Left kidney (tissue), 2 donors: ENCODE measurements around the gene BRWD1. TPM values are rescaled to one million over a fixed set of nuclear protein-coding genes. Genes with fewer than 3 reads are reported as not detected.
A peak's percentile ranks its signal among the peaks of the same experiment; 100 is the strongest.

Experiments used
- DNase-seq: peaks from one replicate; pipeline ENCODE4 v3.0.0-alpha.2; 2013
- polyA plus RNA-seq: library from polyadenylated mRNA; unstranded; fragments of 120-200 nt; gene quantifications from one replicate; pipeline ENCODE4 v1.2.1, GENCODE V29; 2013; ENCODE audit not compliant: insufficient read length

BRWD1 gene
- polyA plus RNA-seq, 1 donor = 57.8 TPM

DNA sequence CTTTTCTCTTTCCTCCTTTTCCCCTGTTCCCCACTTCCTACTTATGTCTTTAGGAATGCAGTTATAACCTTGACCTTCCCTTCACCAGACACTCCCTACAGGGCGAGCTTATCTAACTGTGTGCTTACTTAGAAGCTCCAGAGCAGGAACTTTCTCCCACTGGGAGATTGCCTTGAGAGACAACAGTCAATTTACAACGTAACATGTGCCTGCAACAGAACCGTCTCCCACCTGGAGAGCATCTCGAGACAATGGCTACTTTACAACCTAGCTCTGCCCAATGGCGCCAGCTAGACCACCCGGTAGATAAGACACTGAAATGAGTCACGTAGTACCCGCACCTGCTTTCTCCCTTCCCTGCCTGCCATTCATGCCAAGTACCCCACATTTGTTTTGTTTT, 18.7 kb upstream of the BRWD1 start:
- no peak for DNase-seq

GRCh38 chr21:39330001-39330400, 16.6 kb upstream of the BRWD1 start:
- DNase-seq = no peak

- DNase-seq = no peak
These were observed 14.3 kb upstream of the BRWD1 start for GRCh38 chr21:39327727-39328126.

- no peak for DNase-seq
These were observed 13.3 kb upstream of the BRWD1 start for GRCh38 chr21:39326607-39327307.

- no peak for DNase-seq
These were observed 12.0 kb upstream of the BRWD1 start for GRCh38 chr21:39325458-39325857.

- no peak for DNase-seq
These were observed 8.0 kb upstream of the BRWD1 start for GRCh38 chr21:39321424-39321823.

DNA sequence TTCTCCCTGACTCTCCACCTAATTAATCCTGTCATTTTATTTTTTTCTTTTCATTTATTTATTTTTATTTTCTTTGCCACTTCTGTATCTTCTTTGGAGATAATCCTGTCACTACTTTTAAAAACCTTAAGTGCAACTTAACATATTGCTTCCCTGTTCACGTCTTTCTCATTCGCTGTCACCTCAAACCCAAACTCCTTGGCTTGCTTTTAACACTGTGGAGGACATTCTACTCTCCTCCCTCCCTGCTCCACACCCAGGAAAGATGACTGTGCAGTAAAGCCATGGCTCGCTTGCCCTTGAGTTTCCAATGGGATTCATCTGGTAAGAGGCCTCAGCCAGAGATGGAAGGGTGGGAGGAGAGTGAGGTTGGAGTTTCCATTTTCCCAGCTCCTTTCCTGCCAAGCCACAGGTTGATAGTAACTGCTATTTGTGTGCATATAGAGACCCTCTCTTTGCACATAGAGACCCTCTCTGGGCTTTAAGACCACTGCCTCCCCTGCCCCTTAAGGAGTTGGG, 6.4 kb upstream of the BRWD1 start:
- no peak for DNase-seq

GRCh38 chr21:39319251-39319756, 5.9 kb upstream of the BRWD1 start:
- DNase-seq = no peak

DNA sequence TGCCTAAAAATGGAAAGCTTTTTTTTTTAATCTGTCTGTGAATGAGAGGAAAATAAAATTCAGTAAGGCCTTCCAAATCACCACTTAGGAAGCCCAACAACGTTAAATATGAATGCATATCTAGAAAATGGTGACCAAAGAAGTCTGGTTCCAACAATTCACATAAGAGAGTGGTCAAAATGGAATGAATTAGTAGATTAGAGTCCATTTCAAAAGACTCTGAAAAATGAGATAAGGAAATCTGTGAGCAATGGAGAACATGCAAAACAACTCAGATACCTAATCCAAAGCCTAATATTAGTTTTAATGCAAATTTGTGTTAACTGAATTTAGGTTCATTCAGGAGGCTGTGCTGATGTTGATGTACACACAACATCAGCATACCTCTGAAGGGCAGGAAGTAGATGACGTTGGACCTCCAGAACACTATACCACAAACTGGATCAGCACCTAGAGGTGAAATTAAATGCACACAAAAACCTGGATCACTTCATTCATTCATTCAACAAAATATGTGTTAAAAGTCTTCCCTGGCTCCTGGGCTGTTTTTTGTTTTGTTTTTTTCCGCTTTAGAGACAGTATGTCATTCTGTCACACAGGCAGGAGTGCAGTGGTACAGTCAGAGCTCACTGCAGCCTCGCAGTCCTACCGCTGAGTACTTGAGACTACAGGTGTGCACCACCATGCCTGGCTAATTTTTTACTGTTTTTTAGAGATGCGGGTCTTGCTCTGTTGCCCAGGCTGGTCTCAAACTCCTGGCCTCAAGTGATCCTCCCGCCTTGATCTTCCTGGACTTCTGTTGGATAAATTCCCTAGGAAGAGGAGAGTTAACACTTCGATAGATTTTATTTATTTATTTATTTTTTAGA, 4.9 kb upstream of the BRWD1 start:
- no peak for DNase-seq

DNA sequence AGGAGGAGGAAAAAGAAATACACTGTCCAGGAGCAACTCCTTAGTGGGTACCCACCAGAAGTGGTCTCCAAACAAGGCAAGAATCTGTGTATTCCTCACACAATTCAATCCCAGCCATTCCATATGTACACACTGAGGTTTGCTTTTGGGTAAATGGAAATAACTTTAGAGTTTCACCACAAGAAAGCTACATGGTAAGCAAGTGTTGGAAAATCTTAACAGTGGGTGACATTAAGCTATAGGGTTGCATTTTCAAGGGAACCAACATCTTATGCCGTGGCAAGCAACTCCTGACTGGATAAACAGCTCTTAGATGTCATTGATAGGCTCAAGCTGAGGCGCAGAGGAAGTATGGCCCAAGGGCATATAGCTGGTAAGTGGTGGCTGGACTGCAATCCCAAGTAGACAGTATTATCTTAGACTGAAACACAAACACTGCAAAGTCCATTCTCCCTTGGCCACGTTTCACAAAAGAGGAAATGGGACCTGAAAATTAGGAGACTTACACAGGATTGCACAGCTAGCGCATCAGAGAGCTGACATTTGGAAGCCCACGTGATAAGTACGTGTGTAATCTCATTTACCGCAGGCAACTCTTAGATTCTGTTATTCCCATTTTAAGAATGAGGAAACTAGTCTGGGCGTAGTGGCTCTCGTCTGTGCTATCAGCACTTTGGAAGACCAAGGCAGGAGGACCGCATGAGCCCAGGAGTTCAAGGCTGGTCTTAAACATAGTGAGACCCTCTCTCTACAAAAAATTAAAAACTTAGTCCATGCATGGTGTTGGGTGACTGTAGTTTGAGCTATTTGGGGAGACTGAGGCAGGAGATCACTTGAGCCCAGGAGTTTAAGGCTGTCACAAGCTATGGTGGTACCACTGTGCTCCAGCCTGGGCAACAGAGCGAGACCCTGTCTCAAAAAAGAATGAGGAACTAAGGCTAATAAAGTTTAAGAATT, 4.0 kb upstream of the BRWD1 start:
- no peak for DNase-seq

DNA sequence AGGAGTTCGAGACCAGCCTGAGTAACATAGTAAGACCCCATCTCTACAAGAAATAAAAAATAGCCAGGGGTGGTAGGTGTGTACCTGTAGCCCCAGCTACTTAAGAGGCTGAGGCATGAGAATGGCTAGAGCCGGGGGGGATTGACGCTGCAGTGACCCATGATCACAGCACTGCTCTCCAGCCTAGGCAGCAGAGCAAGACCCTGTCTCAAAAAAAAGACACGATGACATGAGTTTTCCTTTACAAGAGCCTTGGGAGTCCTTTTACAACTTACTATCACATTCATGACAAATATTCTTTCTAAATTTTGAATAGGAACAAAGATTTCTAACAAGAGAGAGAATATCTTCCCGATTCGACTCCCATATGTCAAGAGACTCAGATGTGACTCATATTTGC, 3.3 kb upstream of the BRWD1 start:
- DNase-seq = no peak

DNA sequence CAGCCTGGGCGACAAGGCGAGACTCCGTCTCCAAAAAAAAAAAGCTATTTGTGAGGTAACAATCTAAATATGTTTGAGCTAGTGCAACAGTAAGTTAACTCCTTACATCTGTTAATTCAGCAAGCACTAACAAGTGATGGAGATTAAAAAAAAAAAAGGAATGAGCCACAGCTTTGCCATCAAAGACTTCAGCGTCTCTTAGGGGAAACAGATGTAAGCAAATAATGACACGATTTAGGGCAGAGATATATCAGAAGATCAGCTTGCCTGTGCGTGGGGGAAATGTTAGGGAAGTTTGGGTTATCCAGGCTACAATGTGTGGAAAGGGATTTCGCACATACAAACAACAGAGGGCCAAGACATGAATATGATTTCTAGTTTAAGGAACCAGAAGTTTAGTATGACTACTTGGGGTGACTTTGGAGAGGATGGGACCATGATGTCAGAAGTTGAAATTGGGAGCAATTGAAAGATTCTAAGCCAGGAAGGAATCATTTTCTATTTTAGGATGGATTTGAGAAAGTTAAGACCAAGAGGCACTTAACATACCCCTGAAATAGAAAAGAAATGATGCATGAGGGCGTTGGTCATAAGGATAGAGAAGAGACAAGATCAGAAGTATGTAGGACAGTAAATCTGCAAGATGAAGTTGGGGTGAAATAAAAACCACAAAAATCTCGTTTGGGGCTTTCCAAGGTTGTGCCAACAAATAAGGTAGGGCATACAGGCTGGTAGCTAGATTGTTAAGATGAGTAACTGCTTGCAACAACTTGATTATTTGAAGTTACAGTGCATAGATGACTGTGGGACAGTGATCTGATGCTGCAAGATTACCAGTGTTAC, 2.4 kb upstream of the BRWD1 start:
- DNase-seq = no peak

DNA sequence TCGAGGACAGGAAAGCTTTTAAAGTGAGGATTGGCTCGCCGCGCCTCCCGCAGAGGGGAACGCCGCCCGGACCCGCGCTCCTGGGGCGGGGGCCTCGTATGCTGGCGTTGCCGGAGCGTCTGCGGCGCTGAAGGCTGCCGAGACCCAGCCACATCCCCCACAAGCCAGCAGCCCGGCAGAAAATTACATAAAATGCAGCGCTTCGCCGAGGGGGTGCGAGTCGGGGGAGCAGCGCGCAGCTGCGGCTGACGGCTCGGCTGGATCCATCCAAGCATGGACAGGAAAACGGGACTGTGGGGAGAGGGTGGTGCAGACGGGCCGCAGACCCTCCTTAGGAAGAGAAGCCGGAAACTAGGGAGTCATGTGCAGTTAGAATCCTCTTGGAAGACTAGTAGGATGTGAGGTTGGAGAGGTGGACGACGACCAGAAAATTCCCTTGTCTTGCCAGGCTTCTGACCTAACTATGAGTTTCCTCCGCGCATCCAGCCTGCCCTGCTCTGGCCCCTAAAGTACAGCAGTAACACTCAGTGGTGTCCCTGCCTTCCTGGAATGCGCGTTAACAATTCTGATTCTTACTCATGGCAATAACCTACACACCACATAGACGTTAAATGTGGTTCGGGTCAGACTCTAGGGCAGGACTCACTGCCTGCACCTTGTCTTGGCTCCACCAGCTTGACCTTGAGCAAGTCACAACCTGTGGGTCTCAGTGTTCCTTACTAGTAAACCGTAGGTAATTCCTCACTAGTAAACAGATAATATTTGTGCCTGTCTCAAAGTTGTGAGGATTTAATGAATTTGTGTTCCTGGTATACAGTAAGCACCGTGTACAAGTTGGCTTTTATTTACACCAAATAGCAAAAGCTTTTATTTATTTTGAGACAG, 953 bp upstream of the BRWD1 start:
- DNase-seq = peak; percentile 57

- DNase-seq = peak; percentile 10
These were observed 326 bp downstream of the BRWD1 start for GRCh38 chr21:39313042-39313570.

DNA sequence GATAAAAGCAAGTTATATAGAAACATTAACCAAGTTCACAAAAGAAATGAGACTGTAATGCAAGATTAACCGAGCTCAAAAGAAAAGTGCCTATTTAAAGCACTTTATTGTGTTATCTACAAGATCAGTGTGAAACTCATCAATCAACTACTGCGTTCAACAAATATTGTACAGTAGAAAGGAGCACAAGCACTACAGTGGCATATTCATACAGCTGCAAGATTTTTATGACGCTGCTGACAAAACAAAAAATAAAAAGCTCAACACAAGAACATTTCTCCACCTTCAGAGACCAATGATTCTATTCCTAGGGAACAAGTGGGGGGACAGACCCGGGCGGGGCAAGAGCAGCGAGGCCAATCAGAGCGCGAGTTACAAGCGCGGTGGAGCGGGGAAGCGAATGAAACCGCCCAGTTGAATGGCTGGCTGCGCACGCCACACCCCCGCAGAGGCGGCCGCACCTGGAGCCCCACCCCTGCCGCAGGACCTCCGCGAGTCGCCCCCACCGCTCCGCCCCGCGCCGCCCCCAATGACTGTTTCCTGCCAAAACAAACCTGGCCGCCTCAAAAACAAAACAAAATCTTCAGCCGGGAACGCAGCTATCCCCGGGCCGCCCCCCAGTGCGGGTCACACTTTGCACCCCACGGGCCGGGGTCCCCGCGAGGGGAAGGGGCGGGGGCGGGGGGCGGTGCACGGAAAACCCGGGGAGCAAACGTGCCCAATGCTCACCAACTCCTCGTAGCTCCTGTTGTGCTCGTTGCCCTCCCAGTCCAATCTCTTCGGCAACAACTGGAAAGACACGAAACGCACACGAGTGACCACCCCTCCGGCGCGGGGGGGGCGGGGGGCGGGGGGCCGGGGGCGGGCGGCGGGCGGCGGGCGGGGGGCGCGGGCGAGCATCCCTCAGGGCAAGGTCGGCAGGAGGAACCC, 1.1 kb downstream of the BRWD1 start:
- peak; percentile 85 for DNase-seq

GRCh38 chr21:39311164-39311563, 2.3 kb downstream of the BRWD1 start:
- DNase-seq = no peak

DNA sequence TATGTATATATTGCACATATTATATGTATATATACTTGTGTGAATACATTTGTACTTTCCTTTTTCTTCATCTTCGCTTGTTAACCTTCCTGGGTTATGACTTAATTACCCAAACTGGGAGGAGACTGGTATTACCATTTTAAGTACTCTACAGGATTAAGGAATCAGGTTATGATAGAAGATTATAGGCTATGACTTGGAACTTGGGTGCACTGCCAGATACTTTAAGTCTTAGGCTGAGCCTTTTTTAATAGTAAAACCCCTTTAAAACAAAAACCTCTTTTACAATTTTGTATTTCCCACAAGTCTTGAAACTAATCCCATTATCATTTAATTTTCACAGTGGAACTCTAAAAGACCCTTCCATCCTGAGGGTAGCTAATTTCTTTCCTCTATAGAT, 6.0 kb downstream of the BRWD1 start:
- no peak for DNase-seq

DNA sequence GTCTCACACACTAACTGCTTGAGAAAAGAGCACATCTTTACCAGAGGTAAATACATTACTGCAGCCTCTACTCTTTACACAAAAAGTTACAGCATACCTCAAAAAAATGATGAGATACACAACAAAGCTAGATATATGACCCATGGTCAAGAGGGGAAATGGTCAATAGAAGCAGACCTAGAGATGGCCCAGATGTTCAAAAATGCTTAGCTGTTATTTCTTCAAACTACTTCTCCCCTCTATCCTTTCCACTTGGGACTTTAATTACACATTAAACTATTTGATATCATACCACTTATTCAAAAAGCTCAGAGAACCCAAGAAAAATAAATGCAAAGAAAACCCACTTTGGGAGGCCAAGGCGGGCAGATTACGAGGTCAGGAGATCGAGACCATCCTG, 12.8 kb downstream of the BRWD1 start:
- no peak for DNase-seq

DNA sequence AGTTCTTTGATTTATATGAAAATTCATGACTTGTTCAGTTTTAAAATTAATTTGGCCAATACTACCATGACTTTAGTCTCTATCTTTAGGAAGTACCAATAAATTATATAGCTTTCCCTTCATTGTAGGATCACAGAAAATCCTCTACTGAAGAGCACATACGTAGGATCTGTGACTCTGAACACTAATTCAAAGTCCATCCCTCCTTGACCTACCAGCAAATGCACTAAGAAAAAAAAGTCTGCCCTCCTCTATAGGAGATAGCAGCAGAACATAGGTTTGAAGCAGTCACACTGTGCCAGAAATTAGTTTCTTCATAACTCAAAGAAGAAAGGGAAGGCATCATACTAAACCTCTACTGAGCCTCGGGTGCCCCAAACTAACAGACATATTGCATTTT, 16.5 kb downstream of the BRWD1 start:
- DNase-seq = no peak
